GM12872 (cell line): ENCODE results near the gene DRC3.

Experiments used
- TF ChIP-seq, protein P1 (sequence below): IDR thresholded peaks from 3 replicates; pipeline ENCODE4 v1.5.1; 2011; ENCODE audit warnings: low read depth, mild to moderate bottlenecking, low read length, moderate library complexity; ENCODE audit not compliant: insufficient read depth

The DRC3 gene

DNA sequence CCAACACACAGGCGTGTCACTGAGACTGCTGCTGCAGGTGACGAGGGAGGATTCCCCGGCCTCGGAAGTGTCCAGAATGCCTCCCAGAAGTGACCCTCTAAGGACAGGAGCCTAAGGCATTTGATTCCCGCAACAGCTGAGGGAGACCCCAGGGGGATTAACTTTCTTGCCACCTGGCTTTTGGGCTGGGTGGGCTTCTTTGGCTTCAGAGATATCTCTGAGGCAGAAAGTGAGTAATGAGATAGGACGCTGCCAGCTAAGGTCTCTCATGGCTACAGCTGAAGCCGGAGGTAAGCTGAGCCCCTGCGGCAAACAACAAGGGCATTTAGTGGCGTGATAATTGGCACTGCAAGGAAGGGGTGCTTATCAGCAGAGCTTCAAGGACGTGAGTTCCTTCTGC is 17.0 kb downstream of the DRC3 start:
- TF ChIP-seq, protein P1, sequence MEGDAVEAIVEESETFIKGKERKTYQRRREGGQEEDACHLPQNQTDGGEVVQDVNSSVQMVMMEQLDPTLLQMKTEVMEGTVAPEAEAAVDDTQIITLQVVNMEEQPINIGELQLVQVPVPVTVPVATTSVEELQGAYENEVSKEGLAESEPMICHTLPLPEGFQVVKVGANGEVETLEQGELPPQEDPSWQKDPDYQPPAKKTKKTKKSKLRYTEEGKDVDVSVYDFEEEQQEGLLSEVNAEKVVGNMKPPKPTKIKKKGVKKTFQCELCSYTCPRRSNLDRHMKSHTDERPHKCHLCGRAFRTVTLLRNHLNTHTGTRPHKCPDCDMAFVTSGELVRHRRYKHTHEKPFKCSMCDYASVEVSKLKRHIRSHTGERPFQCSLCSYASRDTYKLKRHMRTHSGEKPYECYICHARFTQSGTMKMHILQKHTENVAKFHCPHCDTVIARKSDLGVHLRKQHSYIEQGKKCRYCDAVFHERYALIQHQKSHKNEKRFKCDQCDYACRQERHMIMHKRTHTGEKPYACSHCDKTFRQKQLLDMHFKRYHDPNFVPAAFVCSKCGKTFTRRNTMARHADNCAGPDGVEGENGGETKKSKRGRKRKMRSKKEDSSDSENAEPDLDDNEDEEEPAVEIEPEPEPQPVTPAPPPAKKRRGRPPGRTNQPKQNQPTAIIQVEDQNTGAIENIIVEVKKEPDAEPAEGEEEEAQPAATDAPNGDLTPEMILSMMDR, result no peak

DNA sequence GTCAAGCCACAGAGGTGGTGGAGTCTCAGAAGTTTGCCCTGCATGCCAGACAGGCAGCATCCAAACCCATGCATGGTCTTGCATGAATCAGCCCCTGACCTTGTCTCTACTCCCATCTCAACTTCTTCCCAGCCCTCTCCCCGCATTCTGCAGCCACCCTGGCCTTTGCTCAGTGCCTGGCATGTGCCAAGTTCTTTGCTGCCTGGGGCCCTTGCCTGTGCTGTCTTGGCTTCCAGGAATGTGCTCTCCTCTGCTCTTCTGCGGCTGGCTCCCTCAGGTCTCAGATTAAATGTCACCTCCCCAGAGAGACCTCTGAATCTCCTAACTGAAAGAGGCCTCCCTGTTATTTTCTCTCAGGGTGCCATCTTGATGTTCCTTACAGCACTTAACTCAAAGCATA is 17.6 kb downstream of the DRC3 start:
- TF ChIP-seq, protein P1, result no peak

DNA sequence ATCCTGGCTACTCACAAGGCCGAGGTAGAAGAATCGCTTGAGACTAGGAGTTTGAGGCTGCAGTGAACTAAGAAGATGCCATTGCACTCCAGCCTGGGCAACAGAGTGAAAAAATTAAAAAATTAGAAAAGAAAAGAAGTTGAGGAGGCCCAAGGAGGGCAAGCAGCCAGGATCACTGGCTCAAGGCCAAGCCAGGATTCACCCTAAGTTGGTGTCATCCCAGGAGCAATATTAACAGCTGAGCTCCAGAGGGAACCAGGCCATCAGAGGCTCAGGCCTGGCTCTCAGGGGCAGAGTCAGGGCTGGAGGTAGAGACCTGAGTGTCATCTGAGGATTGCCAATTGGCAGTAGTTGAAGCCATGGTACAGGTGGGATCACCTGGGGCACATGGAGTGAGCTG is 20.7 kb downstream of the DRC3 start:
- TF ChIP-seq, protein P1, result no peak

DNA sequence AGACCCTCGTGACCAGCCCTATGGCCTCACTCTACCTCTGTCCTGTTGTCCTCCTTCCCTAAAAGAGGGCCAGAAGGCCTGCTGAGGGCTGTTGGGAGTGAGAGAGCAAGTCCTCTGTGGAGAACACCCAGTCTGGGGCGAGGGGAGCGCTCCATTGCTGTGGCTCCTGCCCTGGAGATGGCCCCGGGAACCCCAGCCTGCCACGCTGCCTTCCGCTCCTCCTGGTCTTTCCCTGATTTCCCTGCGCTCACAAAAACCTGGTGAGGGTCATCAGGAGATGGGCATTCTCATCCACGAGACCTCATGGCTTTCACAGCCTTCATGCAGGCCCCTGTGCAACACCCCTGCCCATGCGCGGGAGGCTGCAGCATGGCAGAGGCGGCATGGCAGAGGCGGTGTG is 21.2 kb downstream of the DRC3 start:
- TF ChIP-seq, protein P1, result no peak

DNA sequence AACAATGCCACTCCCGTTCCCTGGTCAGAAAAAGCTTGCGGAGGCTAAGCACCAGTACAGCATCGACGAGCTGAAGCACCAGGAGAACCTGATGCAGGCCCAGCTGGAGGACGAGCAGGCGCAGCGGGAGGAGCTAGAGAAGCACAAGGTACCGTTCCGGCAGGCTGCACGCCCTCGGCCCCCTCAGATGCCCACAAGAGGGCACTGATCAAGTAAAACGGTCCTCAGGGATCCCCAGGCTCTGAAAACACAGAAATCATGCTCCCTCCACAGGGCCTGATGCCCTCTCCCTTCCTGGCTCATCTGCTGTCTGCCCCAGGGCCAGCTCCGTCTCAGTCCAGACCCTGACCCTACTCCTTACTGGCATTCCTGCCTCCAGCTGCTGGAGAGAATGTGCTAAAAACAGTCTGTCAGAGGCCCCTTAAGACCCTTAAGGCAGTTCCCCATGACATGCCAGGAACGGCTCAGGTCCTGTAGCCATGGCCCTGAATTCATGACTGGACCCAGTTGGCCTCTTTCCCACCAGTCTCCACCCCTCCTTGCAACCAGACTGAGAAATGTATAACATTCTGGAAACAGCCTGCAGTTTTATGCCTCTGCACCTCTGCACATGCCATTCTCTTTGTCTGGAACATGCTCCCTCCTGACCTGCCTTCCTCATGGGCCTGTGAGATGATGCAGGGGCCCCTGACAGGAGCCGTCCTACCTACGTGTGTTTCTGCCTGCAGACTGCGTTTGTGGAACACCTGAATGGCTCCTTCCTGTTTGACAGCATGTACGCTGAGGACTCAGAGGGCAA is 21.8 kb downstream of the DRC3 start:
- TF ChIP-seq, protein P1, result peak; percentile 67

DNA sequence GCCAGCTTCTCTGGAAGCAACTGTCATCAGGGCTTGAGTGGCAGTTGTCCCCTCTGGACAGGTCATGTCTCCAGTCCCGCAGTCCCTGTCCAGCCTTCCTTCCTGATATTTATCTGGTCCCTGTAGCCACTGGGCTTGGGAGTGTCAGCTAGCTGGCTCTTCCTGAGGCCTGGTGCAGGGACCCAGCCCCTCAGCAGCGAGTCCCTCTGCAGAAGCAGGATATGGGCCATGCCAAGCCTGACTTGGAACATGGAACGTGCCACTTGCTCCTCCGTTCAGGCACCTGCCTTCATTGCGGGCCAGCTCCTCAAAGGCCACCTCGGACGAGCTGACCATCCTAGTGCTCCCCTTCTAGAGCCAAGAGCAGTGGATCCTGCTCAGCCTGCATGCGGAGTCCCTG is 26.3 kb downstream of the DRC3 start:
- TF ChIP-seq, protein P1, result no peak

DNA sequence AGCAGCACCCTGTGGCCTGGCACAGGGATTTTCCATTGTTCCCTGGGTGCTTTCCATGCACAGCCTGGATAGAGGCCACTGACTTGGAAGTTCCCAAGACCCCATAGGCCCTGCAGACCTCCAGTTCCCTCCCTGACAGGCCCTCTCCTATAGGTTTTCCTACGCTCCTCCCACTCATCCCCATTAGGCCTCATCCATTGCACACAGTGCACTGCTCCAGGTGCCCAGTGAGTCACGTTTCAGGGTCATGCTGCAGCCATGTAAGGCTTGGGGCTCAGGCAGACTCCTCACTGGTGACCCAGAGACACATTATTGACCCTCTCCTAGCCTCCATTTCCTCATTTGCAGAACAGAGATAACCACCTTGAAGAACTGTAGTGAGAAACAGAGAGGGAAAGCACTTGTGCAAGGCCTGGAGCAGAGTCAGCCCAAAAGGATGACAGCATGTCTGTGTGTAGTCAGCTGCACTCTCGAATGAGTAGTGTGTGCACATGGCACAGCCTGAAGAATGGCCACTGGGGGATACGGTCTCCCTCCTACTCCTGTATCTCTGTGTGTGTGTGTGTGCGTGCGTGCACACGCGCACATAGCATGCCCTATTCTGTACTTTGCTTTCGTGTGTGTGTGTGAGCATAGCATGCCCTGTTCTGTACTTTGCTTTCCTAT is 26.8 kb downstream of the DRC3 start:
- TF ChIP-seq, protein P1, result no peak
